GM21390 (cell line): Measurements from ENCODE around the gene ZCCHC24.
"Not testable (repeated sequence)": the region's sequence is repeated elsewhere in the genome, so short reads cannot be mapped to it uniquely, and the experiment has no call there.

Source experiments
- ATAC-seq: cut with Tn5 transposase; IDR thresholded peaks from one replicate; pipeline ENCODE4 v1.9.1; 2021; ENCODE audit not compliant: unreplicated experiment

Gene ZCCHC24

GRCh38 chr10:79347894-79348639, 97.4 kb downstream of the ZCCHC24 start:
- ATAC-seq: peak; percentile 59

- ATAC-seq: peak; percentile 90
Measured at GRCh38 chr10:79347226-79347893, 98.1 kb downstream of the ZCCHC24 start, which contains the start of gene PPIF. Gene PPIF, plus strand, starts transcription at chr10:79347469. Its CDS starts 80 bp downstream, at chr10:79347549.

GRCh38 chr10:79346388-79347225, 98.8 kb downstream of the ZCCHC24 start:
- no peak for ATAC-seq

GRCh38 chr10:79346012-79346340, 99.4 kb downstream of the ZCCHC24 start:
- ATAC-seq: no peak

- ATAC-seq: no peak
Measured at GRCh38 chr10:79345241-79346011, 100.0 kb downstream of the ZCCHC24 start.

GRCh38 chr10:79344502-79345195, 100.8 kb downstream of the ZCCHC24 start:
- no peak for ATAC-seq

- ATAC-seq: no peak
Measured at GRCh38 chr10:79342811-79343561, 102.4 kb downstream of the ZCCHC24 start.

GRCh38 chr10:79342295-79342761, 103.1 kb downstream of the ZCCHC24 start:
- no peak for ATAC-seq

GRCh38 chr10:79340646-79341244, 104.7 kb downstream of the ZCCHC24 start:
- ATAC-seq: no peak

GRCh38 chr10:79339266-79339665, 106.2 kb downstream of the ZCCHC24 start:
- no peak for ATAC-seq

- not testable (repeated sequence) for ATAC-seq
Measured at GRCh38 chr10:79337783-79338469, 107.5 kb downstream of the ZCCHC24 start.

GRCh38 chr10:79336739-79337138, 108.7 kb downstream of the ZCCHC24 start:
- no peak for ATAC-seq

- ATAC-seq: no peak
Measured at GRCh38 chr10:79336276-79336675, 109.1 kb downstream of the ZCCHC24 start.

- no peak for ATAC-seq
Measured at GRCh38 chr10:79335470-79336235, 109.8 kb downstream of the ZCCHC24 start.

- no peak for ATAC-seq
Measured at GRCh38 chr10:79335094-79335469, 110.3 kb downstream of the ZCCHC24 start.

GRCh38 chr10:79334573-79334972, 110.9 kb downstream of the ZCCHC24 start:
- no peak for ATAC-seq

- ATAC-seq: no peak
Measured at GRCh38 chr10:79333513-79333912, 111.9 kb downstream of the ZCCHC24 start.
